ENCODE measurements around the gene GRAMD1C.

GRAMD1C gene

DNA sequence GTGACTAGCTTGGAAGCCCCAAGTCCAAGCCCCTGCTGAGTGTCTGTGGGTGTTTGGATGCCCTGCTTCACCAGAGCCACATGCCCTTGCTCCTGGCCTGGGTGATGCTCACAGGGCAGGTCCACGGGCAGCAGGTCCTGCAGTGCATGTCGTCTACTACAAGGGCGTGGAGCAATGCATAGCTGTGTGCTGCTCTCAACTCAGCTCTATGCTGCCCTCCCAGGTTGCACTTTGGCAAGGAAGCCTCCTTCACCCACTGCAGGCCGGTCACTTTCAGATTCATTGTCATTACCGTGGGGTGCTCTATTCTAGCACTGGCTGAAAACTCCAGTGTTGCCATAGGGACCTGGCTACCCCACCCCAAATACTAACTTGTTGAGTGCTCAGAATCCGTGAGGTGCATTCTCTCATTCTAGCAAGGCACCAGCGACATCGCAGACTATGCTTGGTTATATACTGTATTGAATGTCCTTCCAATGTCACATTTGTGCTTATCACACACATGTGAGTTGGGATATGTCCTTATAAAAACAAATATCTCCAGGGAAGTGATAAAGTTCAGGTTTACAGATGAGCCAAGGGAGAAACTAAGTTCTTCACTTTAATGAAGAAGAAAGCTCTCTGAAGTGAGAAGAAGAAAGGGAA, 51.8 kb downstream of the GRAMD1C start:
- no peaks in the 10 kb centered on the region for H3K4me1 ChIP-seq
- no peaks in the 10 kb centered on the region for H3K9me3 ChIP-seq
- TF ChIP-seq, protein P1, sequence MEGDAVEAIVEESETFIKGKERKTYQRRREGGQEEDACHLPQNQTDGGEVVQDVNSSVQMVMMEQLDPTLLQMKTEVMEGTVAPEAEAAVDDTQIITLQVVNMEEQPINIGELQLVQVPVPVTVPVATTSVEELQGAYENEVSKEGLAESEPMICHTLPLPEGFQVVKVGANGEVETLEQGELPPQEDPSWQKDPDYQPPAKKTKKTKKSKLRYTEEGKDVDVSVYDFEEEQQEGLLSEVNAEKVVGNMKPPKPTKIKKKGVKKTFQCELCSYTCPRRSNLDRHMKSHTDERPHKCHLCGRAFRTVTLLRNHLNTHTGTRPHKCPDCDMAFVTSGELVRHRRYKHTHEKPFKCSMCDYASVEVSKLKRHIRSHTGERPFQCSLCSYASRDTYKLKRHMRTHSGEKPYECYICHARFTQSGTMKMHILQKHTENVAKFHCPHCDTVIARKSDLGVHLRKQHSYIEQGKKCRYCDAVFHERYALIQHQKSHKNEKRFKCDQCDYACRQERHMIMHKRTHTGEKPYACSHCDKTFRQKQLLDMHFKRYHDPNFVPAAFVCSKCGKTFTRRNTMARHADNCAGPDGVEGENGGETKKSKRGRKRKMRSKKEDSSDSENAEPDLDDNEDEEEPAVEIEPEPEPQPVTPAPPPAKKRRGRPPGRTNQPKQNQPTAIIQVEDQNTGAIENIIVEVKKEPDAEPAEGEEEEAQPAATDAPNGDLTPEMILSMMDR (IDR thresholded peaks at IDR 0.05): no peak
- H3K4me3 ChIP-seq: no peak overlapping the region
- intact Hi-C loops (cut with DNase I; ENCODE audit: low total_unique reads): no loop called here
- H3K36me3 ChIP-seq: no peaks in the 10 kb centered on the region
- H3K27ac ChIP-seq: no peak overlapping the region
- H3K27me3 ChIP-seq: no peaks in the 10 kb centered on the region
- DNase-seq: no peak

DNA sequence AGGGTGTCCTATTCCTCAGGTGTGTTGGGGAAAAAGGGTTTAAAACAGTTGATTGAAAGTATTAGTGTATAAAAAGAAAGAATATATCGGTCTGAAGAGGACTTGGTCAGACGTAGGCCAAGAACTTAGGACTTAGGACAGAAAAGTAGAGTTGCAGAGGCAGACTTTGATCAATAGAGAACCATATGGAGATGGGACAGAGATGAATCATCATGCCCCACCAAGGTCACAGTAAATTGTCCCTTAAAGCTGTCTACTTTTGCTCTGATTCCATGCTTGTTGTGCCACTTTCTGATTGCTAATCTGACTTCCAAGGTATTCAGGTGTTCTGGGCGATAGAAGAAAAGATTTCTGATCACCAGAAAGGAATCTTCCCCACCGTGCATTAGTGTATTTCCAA, 56.3 kb downstream of the GRAMD1C start:
- no peak for DNase-seq
- H3K27me3 ChIP-seq: no peaks in the 10 kb centered on the region

DNA sequence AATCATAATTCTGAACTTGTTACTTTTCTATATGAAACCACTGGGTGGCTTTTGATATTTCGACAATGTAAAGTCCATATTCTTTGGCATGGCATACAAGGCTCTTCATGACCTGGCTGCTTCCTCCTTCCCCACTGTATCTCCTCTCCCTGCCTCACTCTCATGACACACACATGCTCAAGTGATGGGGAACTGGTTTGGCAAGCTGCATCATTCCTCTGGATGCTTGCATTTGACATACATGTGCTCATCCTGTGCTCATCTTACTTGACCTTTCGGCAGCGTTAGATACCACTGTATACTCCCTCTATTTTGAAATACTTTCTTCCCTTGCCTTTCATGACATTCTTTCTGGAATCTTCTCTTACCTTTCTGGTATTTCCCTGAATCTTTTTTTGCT, 57.4 kb downstream of the GRAMD1C start:
- Histone ChIP-seq H3K36me3 (no peaks in the 10 kb centered on the region), H3K4me3 (no peak overlapping the region), H3K4me1 (no peaks in the 10 kb centered on the region), H3K9me3 (no peaks in the 10 kb centered on the region), H3K27ac (no peak overlapping the region), H3K27me3 (no peaks in the 10 kb centered on the region)
- TF ChIP-seq, protein P1 (IDR thresholded peaks at IDR 0.05): no peak
- DNase-seq: no peak
- intact Hi-C loops (cut with DNase I; ENCODE audit: low total_unique reads): no loop called here

More for the DNA sequence above, 56.3 kb downstream of the GRAMD1C start:
- Histone ChIP-seq H3K4me3 (no peak overlapping the region), H3K4me1 (no peaks in the 10 kb centered on the region), H3K27ac (no peak overlapping the region), H3K9me3 (no peaks in the 10 kb centered on the region), H3K36me3 (no peaks in the 10 kb centered on the region)
- intact Hi-C loops (cut with DNase I; ENCODE audit: low total_unique reads): no loop called here
- TF ChIP-seq, protein P1 (IDR thresholded peaks at IDR 0.05): no peak

DNA sequence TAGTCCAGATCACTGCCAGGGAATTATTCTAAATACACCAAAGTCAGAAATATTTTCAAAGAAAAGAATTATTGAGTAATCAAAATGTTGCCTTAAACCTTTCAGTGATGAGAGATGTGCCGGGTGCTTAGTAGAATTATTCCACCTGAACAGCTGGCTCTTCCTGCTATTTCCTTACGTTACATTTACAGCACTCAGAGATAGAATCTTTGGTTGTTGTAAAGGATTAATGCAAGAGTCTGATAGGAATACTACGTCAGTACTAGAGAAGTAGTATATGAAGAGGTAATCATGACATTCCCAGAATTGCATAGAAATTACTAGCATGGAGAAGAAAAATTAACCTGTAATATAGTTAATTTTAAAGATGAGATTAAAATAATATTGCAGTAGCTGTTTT, 58.3 kb downstream of the GRAMD1C start:
- H3K4me3 ChIP-seq: no peak overlapping the region
- H3K27me3 ChIP-seq: no peaks in the 10 kb centered on the region
- H3K9me3 ChIP-seq: no peaks in the 10 kb centered on the region
- H3K4me1 ChIP-seq: no peaks in the 10 kb centered on the region
- TF ChIP-seq, protein P1 (IDR thresholded peaks at IDR 0.05): no peak
- H3K36me3 ChIP-seq: no peaks in the 10 kb centered on the region
- intact Hi-C loops (cut with DNase I; ENCODE audit: low total_unique reads): no loop called here
- DNase-seq: no peak
- no peak overlapping the region for H3K27ac ChIP-seq

DNA sequence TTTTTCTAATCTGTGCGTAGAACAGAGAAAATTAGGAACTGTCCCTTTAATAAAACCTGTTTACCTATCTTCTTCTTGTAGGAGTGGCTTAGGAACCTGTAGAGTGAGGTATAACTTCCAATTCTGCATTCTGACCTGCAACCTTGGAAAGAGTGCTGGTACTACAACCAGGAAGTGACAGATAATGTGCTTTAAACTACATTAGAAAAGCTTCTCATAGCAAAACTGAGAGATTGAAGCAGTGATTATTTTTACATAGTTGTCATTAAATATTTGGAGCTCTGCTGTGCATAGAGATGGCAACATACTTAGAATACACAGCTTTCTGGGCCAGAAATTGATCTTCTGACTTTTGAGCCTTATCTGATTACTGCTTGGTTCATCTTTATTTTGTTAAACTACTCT, 58.8 kb downstream of the GRAMD1C start:
- TF ChIP-seq, protein P1 (IDR thresholded peaks at IDR 0.05): no peak
- H3K36me3 ChIP-seq: no peaks in the 10 kb centered on the region
- H3K27me3 ChIP-seq: no peaks in the 10 kb centered on the region
- H3K27ac ChIP-seq: no peak overlapping the region
- no peak for DNase-seq
- H3K4me1 ChIP-seq: no peaks in the 10 kb centered on the region
- H3K9me3 ChIP-seq: no peaks in the 10 kb centered on the region
- intact Hi-C loops (cut with DNase I; ENCODE audit: low total_unique reads): no loop called here
- no peak overlapping the region for H3K4me3 ChIP-seq

DNA sequence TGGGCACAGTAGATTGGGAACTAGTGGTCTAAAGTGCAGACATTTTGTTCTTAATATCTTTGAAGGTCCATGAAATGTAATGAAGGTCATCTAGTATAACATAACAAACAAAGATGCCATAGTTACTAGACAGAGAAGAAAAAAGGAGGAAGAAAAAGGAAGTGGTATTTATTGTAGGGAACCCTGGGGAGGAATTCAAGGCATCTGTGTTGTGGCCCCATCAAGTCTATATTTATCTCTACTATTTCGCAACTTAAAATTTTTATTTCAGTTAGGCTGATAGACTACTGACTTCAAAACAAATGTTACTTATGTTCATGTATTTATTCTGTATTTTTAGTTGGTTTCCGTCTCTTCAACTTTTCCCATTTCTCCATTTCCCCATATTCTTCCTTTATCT, 60.3 kb downstream of the GRAMD1C start:
- no peaks in the 10 kb centered on the region for H3K4me1 ChIP-seq
- no peak overlapping the region for H3K4me3 ChIP-seq
- no peaks in the 10 kb centered on the region for H3K27me3 ChIP-seq
- H3K27ac ChIP-seq: no peak overlapping the region
- no peaks in the 10 kb centered on the region for H3K9me3 ChIP-seq
- no peak for DNase-seq
- H3K36me3 ChIP-seq: no peaks in the 10 kb centered on the region
- TF ChIP-seq, protein P1 (IDR thresholded peaks at IDR 0.05): no peak
- intact Hi-C loops (cut with DNase I; ENCODE audit: low total_unique reads): no loop called here
